NCI-H1105 treated with DMSO at 0.1 percent for 48 hours (cell line): ENCODE measurements around the gene DCAF17.
"Not testable (repeated sequence)": the region's sequence is repeated elsewhere in the genome, so short reads cannot be mapped to it uniquely, and the experiment has no call there.

Experiments
- DNase-seq: peaks from one replicate; lab custom pipeline; 2025; lab: John Stamatoyannopoulos, UW

DCAF17 gene

GRCh38 chr2:171452773-171453172, 18.7 kb downstream of the DCAF17 start:
- DNase-seq: no peak

- no peak for DNase-seq
Measured at GRCh38 chr2:171459498-171459897, 25.5 kb downstream of the DCAF17 start.

- DNase-seq: no peak
Measured at GRCh38 chr2:171460537-171460936, 26.5 kb downstream of the DCAF17 start.

- DNase-seq: no peak
Measured at GRCh38 chr2:171469176-171469575, 35.1 kb downstream of the DCAF17 start.

- no peak for DNase-seq
Measured at GRCh38 chr2:171470129-171470528, 36.1 kb downstream of the DCAF17 start.

- DNase-seq: no peak
Measured at GRCh38 chr2:171475979-171476378, 42.0 kb downstream of the DCAF17 start.

GRCh38 chr2:171478345-171478744, 44.3 kb downstream of the DCAF17 start:
- no peak for DNase-seq

- no peak for DNase-seq
Measured at GRCh38 chr2:171479154-171479814, 45.3 kb downstream of the DCAF17 start.

- no peak for DNase-seq
Measured at GRCh38 chr2:171480908-171481307, 46.9 kb downstream of the DCAF17 start.

- DNase-seq: no peak
Measured at GRCh38 chr2:171482308-171482707, 48.3 kb downstream of the DCAF17 start.

GRCh38 chr2:171482877-171483276, 48.9 kb downstream of the DCAF17 start:
- DNase-seq: no peak

- no peak for DNase-seq
Measured at GRCh38 chr2:171483793-171484192, 49.8 kb downstream of the DCAF17 start.

- DNase-seq: no peak
Measured at GRCh38 chr2:171485116-171485515, 51.1 kb downstream of the DCAF17 start.

GRCh38 chr2:171487201-171487600, 53.2 kb downstream of the DCAF17 start:
- no peak for DNase-seq

GRCh38 chr2:171487803-171488259, 53.8 kb downstream of the DCAF17 start:
- no peak for DNase-seq

- no peak for DNase-seq
Measured at GRCh38 chr2:171490577-171490976, 56.6 kb downstream of the DCAF17 start.

- DNase-seq: no peak
Measured at GRCh38 chr2:171491292-171491691, 57.3 kb downstream of the DCAF17 start.

- no peak for DNase-seq
Measured at GRCh38 chr2:171492664-171493063, 58.6 kb downstream of the DCAF17 start.

- DNase-seq: not testable (repeated sequence)
Measured at GRCh38 chr2:171497664-171498063, 63.6 kb downstream of the DCAF17 start.

GRCh38 chr2:171505374-171505773, 71.3 kb downstream of the DCAF17 start:
- no peak for DNase-seq

- DNase-seq: no peak
Measured at GRCh38 chr2:171509945-171510731, 76.1 kb downstream of the DCAF17 start.

- DNase-seq: no peak
Measured at GRCh38 chr2:171512014-171512413, 78.0 kb downstream of the DCAF17 start.

- no peak for DNase-seq
Measured at GRCh38 chr2:171512683-171513195, 78.7 kb downstream of the DCAF17 start.
